Stimulated activated CD4-positive, alpha-beta T cell treated with anti-CD3 and anti-CD28 coated beads, Interleukin-15, amount 100 ng/mL, for 48 hours (primary cell): ENCODE measurements around the gene SMG6.

Experiments used
- DNase-seq, 2 donors: peaks; one replicate each; pipeline ENCODE4 v3.0.0-alpha.2; 2020; ENCODE audit warnings: low read depth in 2 of 2

The SMG6 gene

GRCh38 chr17:2060681-2061440 lies 242.7 kb downstream of the SMG6 start:
- DNase-seq: no peak

- no peak for DNase-seq
These were observed 243.3 kb downstream of the SMG6 start for GRCh38 chr17:2060385-2060658.

- DNase-seq: no peak
These were observed 243.8 kb downstream of the SMG6 start for GRCh38 chr17:2059547-2060384.

- DNase-seq: peak in 1 of 2 donors; percentile 70
These were observed 244.7 kb downstream of the SMG6 start for GRCh38 chr17:2058586-2059546.

GRCh38 chr17:2057760-2058585 lies 245.6 kb downstream of the SMG6 start:
- DNase-seq: no peak

- no peak for DNase-seq
These were observed 246.3 kb downstream of the SMG6 start for GRCh38 chr17:2057175-2057759.

GRCh38 chr17:2056206-2057174 lies 247.1 kb downstream of the SMG6 start:
- DNase-seq: peak in 1 of 2 donors; percentile 36

- DNase-seq: peak in 1 of 2 donors; percentile 31
These were observed 248.0 kb downstream of the SMG6 start for GRCh38 chr17:2055292-2056205.

- peak; percentile 46 to 79 for DNase-seq
These were observed 248.9 kb downstream of the SMG6 start, which contains the start of gene HIC1 for GRCh38 chr17:2054512-2055291. Gene HIC1, plus strand, starts transcription at chr17:2055103. Its CDS starts 1,588 bp downstream, at chr17:2056691.

- no peak for DNase-seq
These were observed 249.4 kb downstream of the SMG6 start for GRCh38 chr17:2054262-2054511.

GRCh38 chr17:2053380-2054261 lies 250.0 kb downstream of the SMG6 start:
- peak; percentile 62 to 76 for DNase-seq

- DNase-seq: no peak
These were observed 251.5 kb downstream of the SMG6 start for GRCh38 chr17:2051933-2052559.

GRCh38 chr17:2051061-2051932 lies 252.3 kb downstream of the SMG6 start:
- no peak for DNase-seq

GRCh38 chr17:2050300-2051060 lies 253.1 kb downstream of the SMG6 start:
- DNase-seq: peak in 1 of 2 donors; percentile 59
